ENCODE measurements around the gene CPT1A. TPM values are rescaled to one million over a fixed set of nuclear protein-coding genes. Genes with fewer than 3 reads are reported as not detected.

CPT1A gene
- total RNA-seq, 1 experiment from 2014 or later = 36.3 TPM

GRCh38 chr11:68844376-68844775, 2.7 kb upstream of the CPT1A start:
- intact Hi-C loops (cut with micrococcal nuclease; ENCODE audit: unreplicated experiment) = loop anchor here (5.0 to 10.0 kb wide), 2 partner anchors 212 to 240 kb away; no protein-coding TSS in a partner anchor
- Histone ChIP-seq H3K9me3 (ENCODE audit: insufficient read depth, low read depth) (no peaks in the 10 kb centered on the region), H3K4me3 (peak overlapping the region; percentile 54; the same call in 1 of the 2 replicates), H3K4me2 (peak overlapping the region; percentile 89), H3K27me3 (ENCODE audit: insufficient read depth, low read depth) (no peaks in the 10 kb centered on the region), H3K36me3 (ENCODE audit: low read depth) (no peaks in the 10 kb centered on the region), H3K79me2 (ENCODE audit: low read depth) (no peaks in the 10 kb centered on the region), H3F3A (ENCODE audit: insufficient read depth, low read depth) (peaks cover 22% of the 10 kb centered on the region), H4K20me1 (ENCODE audit: insufficient read depth) (no peaks in the 10 kb centered on the region), H3K9me2 (ENCODE audit: insufficient read depth) (no peaks in the 10 kb centered on the region), H2AFZ (peak overlapping the region; percentile 81), H3K27ac (no peak overlapping the region), H3K4me1 (replicated peaks; ENCODE audit: insufficient read depth) (peaks cover 15% of the 10 kb centered on the region)
- TF ChIP-seq CTCF (conservative IDR thresholded peaks at IDR 0.05) = no peak
- CTCF ChIA-PET = interaction anchor here (1.2 to 2.0 kb wide), 3 partner anchors 19 to 212 kb away, joined by 4 to 10 read pairs (median 5); no protein-coding TSS in a partner anchor
- no peak for DNase-seq
- POLR2A ChIA-PET (ENCODE audit: unreplicated experiment) = no interaction called here
- BruUV-seq (replicated peaks) = no TSS peak

- no peaks in the 10 kb centered on the region for H3K9me2 ChIP-seq (ENCODE audit: insufficient read depth)
- peak overlapping the region; percentile 81 for H2AFZ ChIP-seq
- H3K4me2 ChIP-seq = peak overlapping the region; percentile 89
- H3K27ac ChIP-seq = no peak overlapping the region
- intact Hi-C loops (cut with micrococcal nuclease; ENCODE audit: unreplicated experiment) = loop anchor here (5.0 to 10.0 kb wide), 2 partner anchors 212 to 241 kb away; no protein-coding TSS in a partner anchor
- TF ChIP-seq EZH2 (IDR thresholded peaks at IDR 0.05; ENCODE audit: low read depth) = no peak
- peak; percentile 79 for TF ChIP-seq CTCF (conservative IDR thresholded peaks at IDR 0.05)
- no peaks in the 10 kb centered on the region for H3K27me3 ChIP-seq (ENCODE audit: insufficient read depth, low read depth)
- no TSS peak for BruUV-seq (replicated peaks)
- H4K20me1 ChIP-seq (ENCODE audit: insufficient read depth) = no peaks in the 10 kb centered on the region
- H3F3A ChIP-seq (ENCODE audit: insufficient read depth, low read depth) = peaks cover 27% of the 10 kb centered on the region
- peak; percentile 73 to 91 for DNase-seq
- CTCF ChIA-PET = interaction anchor here (0.6 to 2.0 kb wide), 7 partner anchors 18 to 211 kb away, joined by 3 to 12 read pairs (median 4); no protein-coding TSS in a partner anchor
- H3K36me3 ChIP-seq (ENCODE audit: low read depth) = no peaks in the 10 kb centered on the region
- H3K4me3 ChIP-seq = peak overlapping the region; percentile 54
- H3K79me2 ChIP-seq (ENCODE audit: low read depth) = no peaks in the 10 kb centered on the region
- H3K4me1 ChIP-seq (replicated peaks; ENCODE audit: insufficient read depth) = peaks cover 18% of the 10 kb centered on the region
- H3K9me3 ChIP-seq (ENCODE audit: insufficient read depth, low read depth) = no peaks in the 10 kb centered on the region
- POLR2A ChIA-PET (ENCODE audit: unreplicated experiment) = interaction anchor here (0.7 kb wide), 1 partner anchor 382 kb away, joined by 5 read pairs; no protein-coding TSS in a partner anchor
Observed at GRCh38 chr11:68843703-68844312, 2.1 kb upstream of the CPT1A start.

GRCh38 chr11:68843052-68843561, 1.4 kb upstream of the CPT1A start:
- Histone ChIP-seq H3K4me2 (peak overlapping the region; percentile 89), H3K9me2 (ENCODE audit: insufficient read depth) (no peaks in the 10 kb centered on the region), H3K9me3 (ENCODE audit: insufficient read depth, low read depth) (no peaks in the 10 kb centered on the region), H4K20me1 (ENCODE audit: insufficient read depth) (no peaks in the 10 kb centered on the region), H3K4me3 (peak overlapping the region; percentile 54; the same call in 1 of the 2 replicates), H3K79me2 (ENCODE audit: low read depth) (peaks cover 1% of the 10 kb centered on the region; the same call in 1 of the 2 replicates), H3K4me1 (replicated peaks; ENCODE audit: insufficient read depth) (peaks cover 25% of the 10 kb centered on the region), H3F3A (ENCODE audit: insufficient read depth, low read depth) (peaks cover 32% of the 10 kb centered on the region), H3K36me3 (ENCODE audit: low read depth) (no peaks in the 10 kb centered on the region), H2AFZ (no peak overlapping the region), H3K27ac (no peak overlapping the region), H3K27me3 (ENCODE audit: insufficient read depth, low read depth) (no peaks in the 10 kb centered on the region)
- ChIA-PET POLR2A (ENCODE audit: unreplicated experiment) (interaction anchor here (0.7 kb wide), 1 partner anchor 381 kb away, joined by 5 read pairs; no protein-coding TSS in a partner anchor), CTCF (interaction anchor here (0.6 to 2.0 kb wide), 6 partner anchors 40 to 210 kb away, joined by 3 to 12 read pairs (median 4); no protein-coding TSS in a partner anchor)
- TF ChIP-seq CTCF (conservative IDR thresholded peaks at IDR 0.05) (no peak), EZH2 (IDR thresholded peaks at IDR 0.05; ENCODE audit: low read depth) (no peak)
- peak in 1 of 2 experiments; percentile 27 for DNase-seq
- BruUV-seq (replicated peaks) = no TSS peak
- intact Hi-C loops (cut with micrococcal nuclease; ENCODE audit: unreplicated experiment) = loop anchor here (5.0 to 10.0 kb wide), 2 partner anchors 211 to 242 kb away; no protein-coding TSS in a partner anchor

All from PC-9 (cell line).